ENCODE measurements around the gene TRIML2. TPM values are rescaled to one million over a fixed set of nuclear protein-coding genes. Genes with fewer than 3 reads are reported as not detected.

TRIML2 gene
- total RNA-seq: not detected
- polyA plus RNA-seq (ENCODE audit: insufficient read length in 6 of 6): under 1 TPM in 2 of 6 donors, not detected in 4; 0.20 to 0.41 TPM
- long read RNA-seq, donor 1: 0 reads
- long read RNA-seq, donor 2: 0 reads
- long read RNA-seq, donor 3: 0 reads
- long read RNA-seq, donor 4: 0 reads
- long read RNA-seq, donor 5: 0 reads
- long read RNA-seq, donor 6: 0 reads
- long read RNA-seq, donor 7: 0 reads
- long read RNA-seq, donor 8: 0 reads
- long read RNA-seq, donor 9: 0 reads
- long read RNA-seq, donor 10: 0 reads
- long read RNA-seq, donor 11: 0 reads
- long read RNA-seq, donor 12: 0 reads

DNA sequence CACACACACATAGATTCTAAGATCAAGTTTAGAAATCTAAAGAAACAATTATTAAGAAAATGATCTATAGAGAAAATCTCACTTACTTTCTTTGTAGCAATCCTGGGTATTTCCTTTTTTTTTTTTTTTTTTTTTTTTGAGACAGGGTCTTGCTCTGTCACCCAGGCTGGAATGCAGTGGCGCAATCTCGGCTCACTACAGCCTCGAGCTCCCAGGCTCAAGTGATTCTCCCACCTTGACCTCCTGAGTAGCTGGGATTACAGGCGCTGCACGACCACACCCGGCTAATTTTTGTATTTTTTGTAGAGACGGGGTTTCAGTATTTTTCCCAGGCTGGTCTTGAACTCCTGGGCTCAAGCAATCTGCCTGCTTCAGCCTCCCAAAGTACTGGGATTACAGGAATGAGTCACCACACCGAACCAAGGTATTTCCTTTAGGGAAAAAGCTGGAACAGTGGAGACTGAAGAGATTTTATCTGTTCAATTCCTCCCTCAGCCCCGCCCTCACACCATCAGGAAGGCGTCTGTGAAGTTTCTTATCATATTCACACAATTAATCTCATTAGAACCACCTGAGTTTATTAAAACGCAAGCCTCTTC, at the start of gene TRIML2:
Gene TRIML2 (minus strand): TSS at position 447 of the 599 bp plus-strand sequence. CDS start 4,235 bp downstream, outside the sequence.
- no peak within 1 kb of the TSS for H3K4me3 ChIP-seq
- TF ChIP-seq CTCF (IDR thresholded peaks at IDR 0.05): no peak

DNA sequence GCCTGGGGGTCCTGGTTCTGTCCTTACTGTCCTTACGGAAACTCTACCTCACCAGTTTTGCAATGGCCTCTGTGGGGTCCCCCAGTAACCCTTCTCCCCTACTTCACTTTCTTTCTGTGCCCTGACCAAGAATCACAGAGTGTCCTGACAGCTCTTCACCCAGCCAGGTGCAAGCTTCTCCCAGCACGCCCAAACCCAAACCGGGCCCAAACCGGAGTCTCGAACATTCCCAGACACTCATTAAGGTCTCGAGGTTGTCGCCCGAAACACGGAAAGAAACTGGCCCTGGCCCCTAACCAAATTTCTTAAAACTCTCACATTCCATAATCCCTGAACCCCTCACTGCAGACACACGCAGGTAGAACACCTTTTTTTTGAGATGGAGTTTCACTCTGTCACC, 48.9 kb upstream of the TRIML2 start:
- no peak overlapping the region for H3K27ac ChIP-seq
- H3K4me1 ChIP-seq: no peaks in the 10 kb centered on the region
- no peak for ATAC-seq
- H3K9me3 ChIP-seq: peaks cover 0 to 21% of the 10 kb centered on the region in 2 donors
- no peaks in the 10 kb centered on the region for H3K36me3 ChIP-seq
- DNase-seq: no peak
- H3K27me3 ChIP-seq: no peaks in the 10 kb centered on the region
- intact Hi-C loops (cut with DNase I): no loop called here
- no peak for TF ChIP-seq CTCF (IDR thresholded peaks at IDR 0.05)
- no peak overlapping the region for H3K4me3 ChIP-seq

More for the DNA sequence above, at the start of gene TRIML2:
- no peaks in the 10 kb centered on the region for H3K36me3 ChIP-seq
- H3K27ac ChIP-seq: no peak within 1 kb of the TSS
- DNase-seq (peak in 1 of 4 donors; percentile 1), ATAC-seq (no peak)
- H3K9me3 ChIP-seq: peaks cover 0 to 15% of the 10 kb centered on the region in 2 donors
- no peaks in the 10 kb centered on the region for H3K27me3 ChIP-seq
- intact Hi-C loops (cut with DNase I): no loop called here
- no peaks in the 10 kb centered on the region for H3K4me1 ChIP-seq

DNA sequence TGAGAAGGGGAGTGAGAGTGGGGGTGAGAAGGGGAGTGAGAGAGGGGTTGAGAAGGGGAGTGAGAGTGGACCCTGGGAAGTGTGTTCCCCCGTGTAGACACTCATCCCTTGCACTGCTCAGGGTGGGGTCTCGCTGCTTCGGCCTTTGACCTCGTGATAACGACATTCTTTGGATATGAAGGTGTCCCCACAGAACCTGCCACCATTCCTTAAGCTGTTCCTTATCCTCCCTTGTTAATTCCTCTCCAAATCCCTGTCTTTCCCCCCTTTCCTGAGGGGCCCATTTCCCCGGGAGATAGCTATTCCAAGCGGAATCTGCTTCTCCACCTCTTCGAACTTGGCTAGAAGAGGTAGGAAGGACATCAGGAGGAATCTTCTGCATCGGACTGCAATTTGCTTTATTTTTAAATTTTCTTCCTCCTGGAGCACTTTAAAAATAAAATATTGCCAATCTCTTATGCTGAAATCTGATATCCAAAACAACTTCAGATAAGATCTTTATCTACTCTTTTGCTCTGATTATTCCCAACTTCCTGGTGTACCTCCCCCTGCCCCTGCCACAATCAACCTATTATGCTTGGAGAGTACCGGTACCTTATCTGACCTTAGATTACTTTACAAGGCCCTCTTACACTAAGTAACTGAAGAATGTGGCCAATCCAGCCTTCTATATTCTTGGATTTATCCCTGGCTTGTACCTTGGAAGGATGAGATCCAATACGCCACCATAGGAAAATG, 45.4 kb upstream of the TRIML2 start:
- Histone ChIP-seq H3K4me3 (no peak overlapping the region), H3K27ac (no peak overlapping the region), H3K4me1 (no peaks in the 10 kb centered on the region), H3K36me3 (no peaks in the 10 kb centered on the region), H3K27me3 (no peaks in the 10 kb centered on the region), H3K9me3 (peaks cover 0 to 20% of the 10 kb centered on the region in 2 donors)
- no peak for TF ChIP-seq CTCF (IDR thresholded peaks at IDR 0.05)
- no peak for ATAC-seq
- peak in 1 of 4 donors; percentile 7 for DNase-seq
- intact Hi-C loops (cut with DNase I): no loop called here

GRCh38 chr4:188147776-188148175, 38.4 kb upstream of the TRIML2 start:
- Histone ChIP-seq H3K27ac (no peak overlapping the region), H3K9me3 (peaks cover 0 to 21% of the 10 kb centered on the region in 2 donors), H3K4me3 (no peak overlapping the region), H3K4me1 (no peaks in the 10 kb centered on the region), H3K27me3 (no peaks in the 10 kb centered on the region), H3K36me3 (no peaks in the 10 kb centered on the region)
- intact Hi-C loops (cut with DNase I): no loop called here
- DNase-seq (no peak), ATAC-seq (no peak)
- no peak for TF ChIP-seq CTCF (IDR thresholded peaks at IDR 0.05)

DNA sequence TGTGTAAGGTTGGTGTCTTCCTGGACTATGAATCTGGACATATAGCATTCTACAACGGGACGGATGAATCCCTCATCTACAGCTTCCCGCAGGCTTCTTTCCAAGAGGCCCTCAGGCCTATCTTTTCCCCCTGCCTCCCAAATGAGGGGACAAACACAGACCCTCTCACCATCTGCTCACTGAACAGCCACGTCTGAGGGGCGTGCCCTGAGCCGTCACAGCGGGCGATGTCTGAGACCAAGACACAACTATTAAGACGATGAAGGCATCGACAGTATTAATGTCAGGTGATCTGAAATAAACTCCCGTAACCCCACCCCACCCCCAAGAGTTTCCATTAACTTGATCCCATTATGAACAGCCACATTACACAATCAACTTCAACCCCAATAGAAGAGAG, 37.8 kb upstream of the TRIML2 start:
- Histone ChIP-seq H3K4me3 (no peak overlapping the region), H3K4me1 (no peaks in the 10 kb centered on the region), H3K36me3 (no peaks in the 10 kb centered on the region), H3K27ac (no peak overlapping the region), H3K9me3 (peaks cover 0 to 21% of the 10 kb centered on the region in 2 donors), H3K27me3 (no peaks in the 10 kb centered on the region)
- DNase-seq (no peak), ATAC-seq (no peak)
- intact Hi-C loops (cut with DNase I): no loop called here
- no peak for TF ChIP-seq CTCF (IDR thresholded peaks at IDR 0.05)
